Panc1 (cell line): Measurements from ENCODE around the gene FMN2. TPM values are rescaled to one million over a fixed set of nuclear protein-coding genes. Genes with fewer than 3 reads are reported as not detected.

Experiments used
- ATAC-seq: fragments of 200-7000 bp; cut with Tn5 transposase; 2 replicates; pipeline ENCODE4 v1.9.1; 2020; ENCODE audit warnings: mild to moderate bottlenecking, moderate library complexity
- BruUV-seq: library from RNA; stranded (reverse); fragments of 400-500 nt; replicated peaks from 2 replicates; lab custom pipeline; 2021; lab: Mats Ljungman, UMichigan
- CTCF ChIA-PET: fragments of 300-600 bp; sonication (Branson Sonifier 250); formaldehyde crosslinking; loops from one replicate; lab custom pipeline; 2022; ENCODE audit warnings: antibody characterized with exemption; lab: Charles Lee
- POLR2A ChIA-PET: fragments of 300-600 bp; sonication (Branson Sonifier 250); formaldehyde crosslinking; loops from one replicate; lab custom pipeline; 2022; ENCODE audit warnings: antibody characterized with exemption; lab: Charles Lee
- DNase-seq: peaks from one replicate; pipeline ENCODE4 v3.0.0-alpha.2; 2010; ENCODE audit warnings: low read depth, low spot score
- H3K27ac ChIP-seq: 2 replicates; pipeline ENCODE4 v1.5.1; 2011; ENCODE audit warnings: mild to moderate bottlenecking, low read length, inconsistent platforms
- H3K27me3 ChIP-seq: fragments of 200-500 bp; sonication (Bioruptor generic); 2 replicates; pipeline ENCODE4 v1.6.0; 2014; ENCODE audit warnings: low read length, inconsistent platforms; ENCODE audit not compliant: control insufficient read depth, insufficient read depth
- H3K36me3 ChIP-seq: fragments of 200-500 bp; sonication (Bioruptor generic); 2 replicates; pipeline ENCODE4 v1.5.1; 2014; ENCODE audit warnings: inconsistent platforms, mild to moderate bottlenecking, low read length, moderate library complexity; ENCODE audit not compliant: control insufficient read depth, insufficient read depth
- H3K4me1 ChIP-seq: 2 replicates; pipeline ENCODE4 v1.5.1; 2011; ENCODE audit warnings: inconsistent platforms, mild to moderate bottlenecking, low read length, moderate library complexity; ENCODE audit not compliant: control insufficient read depth, insufficient read depth
- H3K4me3 ChIP-seq, 2 experiments: 2 replicates each; pipeline ENCODE4 v1.5.1; 2011 to 2012; ENCODE audit warnings: low read depth in 2 of 2, low read length in 2 of 2, mild to moderate bottlenecking in 2 of 2, inconsistent platforms in 1 of 2, moderate library complexity in 1 of 2
- H3K9me3 ChIP-seq: fragments of 200-500 bp; sonication (Bioruptor generic); 2 replicates; pipeline ENCODE4 v1.5.1; 2014; ENCODE audit warnings: low read depth, mild to moderate bottlenecking, inconsistent platforms, low read length, moderate library complexity; ENCODE audit not compliant: control insufficient read depth, insufficient read depth
- CTCF ChIP-seq: fragments of 450-650 bp; IDR thresholded peaks from 2 replicates; pipeline ENCODE4 v1.5.1; 2017; ENCODE audit warnings: mild to moderate bottlenecking
- POLR2AphosphoS5 ChIP-seq: IDR thresholded peaks from 2 replicates; pipeline ENCODE4 v1.6.1; 2012; ENCODE audit warnings: mild to moderate bottlenecking, low read depth, low read length, moderate library complexity
- REST ChIP-seq, 2 experiments: IDR thresholded peaks; 2 replicates each; pipeline ENCODE4 v1.6.1; 2011 to 2012; ENCODE audit warnings: low read depth in 2 of 2, control low read depth in 1 of 2, low read length in 1 of 2, mild to moderate bottlenecking in 1 of 2, moderate library complexity in 1 of 2; ENCODE audit not compliant: insufficient read depth in 1 of 2
- SIN3A ChIP-seq: IDR thresholded peaks from 2 replicates; pipeline ENCODE4 v1.6.1; 2012; ENCODE audit warnings: low read depth, mild to moderate bottlenecking, low read length, moderate library complexity, borderline replicate concordance; ENCODE audit not compliant: insufficient read depth
- TCF7L2 ChIP-seq: IDR thresholded peaks from 2 replicates; pipeline ENCODE4 v1.6.1; 2011; ENCODE audit warnings: mild to moderate bottlenecking, low read depth, low read length, inconsistent platforms
- in situ Hi-C: cut with HindIII; loops from 2 replicates; pipeline ENCODE4 v1.10.0; 2016; ENCODE audit warnings: low sequenced_read_pairs, low pct_unique_long_range_greater_than_20kb
- intact Hi-C: fragments of 100-400 bp; cut with micrococcal nuclease; formaldehyde crosslinking; loops from one replicate; pipeline ENCODE4 v1.10.0; 2022; ENCODE audit not compliant: unreplicated experiment
- total RNA-seq: library from RNA; stranded (reverse); gene quantifications from one replicate; pipeline ENCODE4 v1.2.1, GENCODE V29; 2021; ENCODE audit not compliant: unreplicated experiment

FMN2 gene
- total RNA-seq, 1 experiment from 2014 or later = 1.9 TPM

GRCh38 chr1:240155605-240156004 is 63.9 kb downstream of the FMN2 start:
- H3K4me1 ChIP-seq = no peaks in the 10 kb centered on the region
- no peaks in the 10 kb centered on the region for H3K9me3 ChIP-seq
- H3K27me3 ChIP-seq = no peaks in the 10 kb centered on the region
- H3K36me3 ChIP-seq = no peaks in the 10 kb centered on the region
- H3K27ac ChIP-seq = no peak overlapping the region
- H3K4me3 ChIP-seq = no peak overlapping the region
- ATAC-seq (no peak), DNase-seq (no peak)
- POLR2A ChIA-PET = no interaction called here
- no TSS peak for BruUV-seq
- TF ChIP-seq CTCF (no peak), REST (IDR thresholded peaks at IDR 0.05; ENCODE audit: insufficient read depth in 1 of 2, low read depth in 2 of 2, low read length in 1 of 2) (no peak), POLR2AphosphoS5 (no peak), SIN3A (no peak), TCF7L2 (no peak)
- in situ Hi-C loops = no loop called here
- CTCF ChIA-PET = no interaction called here
- intact Hi-C loops = no loop called here

GRCh38 chr1:240164742-240165141 is 73.1 kb downstream of the FMN2 start:
- intact Hi-C loops = no loop called here
- no peaks in the 10 kb centered on the region for H3K4me1 ChIP-seq

More at GRCh38 chr1:240164742-240165141, 73.1 kb downstream of the FMN2 start:
- H3K36me3 ChIP-seq = no peaks in the 10 kb centered on the region
- POLR2A ChIA-PET = no interaction called here
- H3K9me3 ChIP-seq = no peaks in the 10 kb centered on the region
- CTCF ChIA-PET = no interaction called here
- H3K27ac ChIP-seq = no peak overlapping the region
- H3K27me3 ChIP-seq = no peaks in the 10 kb centered on the region
- TF ChIP-seq CTCF (no peak), POLR2AphosphoS5 (no peak), REST (IDR thresholded peaks at IDR 0.05; ENCODE audit: insufficient read depth in 1 of 2, low read depth in 2 of 2, low read length in 1 of 2) (no peak), TCF7L2 (no peak), SIN3A (no peak)
- BruUV-seq = no TSS peak
- in situ Hi-C loops = no loop called here
- ATAC-seq (no peak), DNase-seq (no peak)
- H3K4me3 ChIP-seq = no peak overlapping the region
